PC-9 (cell line): ENCODE measurements around the gene EDEM1. TPM values are rescaled to one million over a fixed set of nuclear protein-coding genes. Genes with fewer than 3 reads are reported as not detected.

ENCODE experiments used
- BruUV-seq: library from RNA; stranded (reverse); fragments of 400-500 nt; replicated peaks from 2 replicates; lab custom pipeline; 2021; lab: Mats Ljungman, UMichigan
- CTCF ChIA-PET: fragments of 300-600 bp; sonication (Branson Sonifier 250); formaldehyde crosslinking; loops from one replicate; lab custom pipeline; 2022; ENCODE audit warnings: antibody characterized with exemption; lab: Charles Lee
- POLR2A ChIA-PET: fragments of 300-600 bp; sonication (Branson Sonifier 250); formaldehyde crosslinking; loops from one replicate; lab custom pipeline; 2022; ENCODE audit warnings: antibody characterized with exemption; ENCODE audit not compliant: unreplicated experiment; lab: Charles Lee
- DNase-seq, 2 experiments: peaks; one replicate each; pipeline versions ENCODE4 v3.0.0 to v3.0.0-alpha.2; 2015 to 2022; ENCODE audit warnings: mixed read lengths in 1 of 2
- H2AFZ ChIP-seq: fragments of 200-600 bp; sonication (generic); 2 replicates; pipeline ENCODE4 v1.8.1; 2017; ENCODE audit warnings: antibody characterized with exemption
- H3F3A ChIP-seq: fragments of 200-600 bp; sonication (generic); 2 replicates; pipeline ENCODE4 v1.8.1; 2017; ENCODE audit warnings: antibody characterized with exemption, mild to moderate bottlenecking, low read depth; ENCODE audit not compliant: insufficient read depth
- H3K27ac ChIP-seq: fragments of 200-600 bp; sonication (generic); 2 replicates; pipeline ENCODE4 v1.6.1; 2016; ENCODE audit warnings: mixed run types
- H3K27me3 ChIP-seq: fragments of 200-600 bp; sonication (generic); 2 replicates; pipeline ENCODE4 v1.6.1; 2016; ENCODE audit warnings: low read depth, mixed run types; ENCODE audit not compliant: insufficient read depth
- H3K36me3 ChIP-seq: fragments of 200-600 bp; sonication (generic); 2 replicates; pipeline ENCODE4 v1.6.1; 2016; ENCODE audit warnings: low read depth, mixed run types
- H3K4me1 ChIP-seq: fragments of 200-600 bp; sonication (generic); replicated peaks from 2 replicates; pipeline ENCODE4 v1.6.1; 2016; ENCODE audit warnings: mixed run types; ENCODE audit not compliant: insufficient read depth
- H3K4me2 ChIP-seq: fragments of 200-600 bp; sonication (generic); 2 replicates; pipeline ENCODE4 v1.6.1; 2017; ENCODE audit warnings: mixed run types
- H3K4me3 ChIP-seq: fragments of 200-600 bp; sonication (generic); 2 replicates; pipeline ENCODE4 v1.6.1; 2016; ENCODE audit warnings: mixed run types
- H3K79me2 ChIP-seq: fragments of 200-600 bp; sonication (generic); 2 replicates; pipeline ENCODE4 v1.6.1; 2017; ENCODE audit warnings: low read depth, mixed run types
- H3K9me2 ChIP-seq: fragments of 200-600 bp; sonication (generic); 2 replicates; pipeline ENCODE4 v1.8.1; 2017; ENCODE audit warnings: mild to moderate bottlenecking; ENCODE audit not compliant: insufficient read depth
- H3K9me3 ChIP-seq: fragments of 200-600 bp; sonication (generic); 2 replicates; pipeline ENCODE4 v1.8.1; 2016; ENCODE audit warnings: low read depth; ENCODE audit not compliant: insufficient read depth
- H4K20me1 ChIP-seq: fragments of 200-600 bp; sonication (generic); 2 replicates; pipeline ENCODE4 v1.8.1; 2017; ENCODE audit not compliant: insufficient read depth
- CTCF ChIP-seq: fragments of 200-600 bp; sonication (generic); conservative IDR thresholded peaks from 2 replicates; pipeline ENCODE4 v1.6.1; 2017; ENCODE audit warnings: mixed run types, antibody characterized with exemption, mild to moderate bottlenecking, moderate library complexity
- EZH2 ChIP-seq: fragments of 200-600 bp; sonication (generic); IDR thresholded peaks from 2 replicates; pipeline ENCODE4 v1.8.0; 2017; ENCODE audit warnings: antibody characterized with exemption, low read depth
- intact Hi-C: fragments of 100-400 bp; cut with micrococcal nuclease; formaldehyde crosslinking; loops from one replicate; pipeline ENCODE4 v1.10.0; 2022; ENCODE audit not compliant: unreplicated experiment
- total RNA-seq: library from RNA; stranded (reverse); gene quantifications from 2 replicates; pipeline ENCODE4 v1.2.3, GENCODE V29; 2021

EDEM1 gene
- total RNA-seq, 1 experiment from 2014 or later, result 55.9 TPM

- H3K9me2 ChIP-seq, result no peaks in the 10 kb centered on the region
- intact Hi-C loops, result loop anchor here (5.0 to 10.0 kb wide), 2 partner anchors 1562 to 1909 kb away; no protein-coding TSS in a partner anchor
- no peak overlapping the region for H2AFZ ChIP-seq
- H3K4me2 ChIP-seq, result no peak overlapping the region
- no peaks in the 10 kb centered on the region for H3K9me3 ChIP-seq
- H3K4me1 ChIP-seq, result no peaks in the 10 kb centered on the region
- H3K79me2 ChIP-seq, result no peaks in the 10 kb centered on the region
- TF ChIP-seq EZH2, result no peak
- BruUV-seq, result no TSS peak
- POLR2A ChIA-PET, result no interaction called here
- no peak overlapping the region for H3K27ac ChIP-seq
- CTCF ChIA-PET, result no interaction called here
- H3K36me3 ChIP-seq, result no peaks in the 10 kb centered on the region
- DNase-seq, result no peak
- H3F3A ChIP-seq, result no peaks in the 10 kb centered on the region
- no peaks in the 10 kb centered on the region for H3K27me3 ChIP-seq
- H3K4me3 ChIP-seq, result no peak overlapping the region
- H4K20me1 ChIP-seq, result no peaks in the 10 kb centered on the region
These were observed 45.5 kb downstream of the EDEM1 start for GRCh38 chr3:5233026-5233425.

- Histone ChIP-seq H3K4me3 (no peak overlapping the region), H3K36me3 (no peaks in the 10 kb centered on the region), H3K9me2 (no peaks in the 10 kb centered on the region), H3K27ac (no peak overlapping the region), H3K27me3 (no peaks in the 10 kb centered on the region), H2AFZ (no peak overlapping the region), H3F3A (no peaks in the 10 kb centered on the region), H3K9me3 (no peaks in the 10 kb centered on the region), H3K79me2 (no peaks in the 10 kb centered on the region), H3K4me1 (no peaks in the 10 kb centered on the region), H3K4me2 (no peak overlapping the region), H4K20me1 (no peaks in the 10 kb centered on the region)
- DNase-seq, result no peak
- intact Hi-C loops, result loop anchor here (10.0 kb wide), 1 partner anchor 1559 kb away; no protein-coding TSS in a partner anchor
- CTCF ChIA-PET, result no interaction called here
- POLR2A ChIA-PET, result no interaction called here
- TF ChIP-seq EZH2 (no peak), CTCF (no peak)
- BruUV-seq, result no TSS peak
These were observed 48.1 kb downstream of the EDEM1 start for GRCh38 chr3:5235655-5236054.

- Histone ChIP-seq H3K79me2 (no peaks in the 10 kb centered on the region), H3K27me3 (no peaks in the 10 kb centered on the region), H3K4me3 (no peak overlapping the region), H3F3A (no peaks in the 10 kb centered on the region), H4K20me1 (no peaks in the 10 kb centered on the region), H3K27ac (no peak overlapping the region), H3K9me2 (no peaks in the 10 kb centered on the region), H3K36me3 (no peaks in the 10 kb centered on the region), H3K9me3 (no peaks in the 10 kb centered on the region), H2AFZ (no peak overlapping the region), H3K4me1 (no peaks in the 10 kb centered on the region), H3K4me2 (no peak overlapping the region)
- no peak for DNase-seq
- CTCF ChIA-PET, result no interaction called here
- TF ChIP-seq EZH2 (no peak), CTCF (no peak)
- BruUV-seq, result no TSS peak
- intact Hi-C loops, result loop anchor here (10.0 kb wide), 1 partner anchor 1556 kb away; no protein-coding TSS in a partner anchor
- POLR2A ChIA-PET, result no interaction called here
These were observed 51.0 kb downstream of the EDEM1 start for GRCh38 chr3:5238545-5238944.

GRCh38 chr3:5239602-5240001 is 52.1 kb downstream of the EDEM1 start:
- DNase-seq, result no peak

More at GRCh38 chr3:5239602-5240001, 52.1 kb downstream of the EDEM1 start:
- no peaks in the 10 kb centered on the region for H3K79me2 ChIP-seq
- no peak overlapping the region for H3K4me2 ChIP-seq
- no peak overlapping the region for H3K4me3 ChIP-seq
- H2AFZ ChIP-seq, result no peak overlapping the region
- H3K27me3 ChIP-seq, result no peaks in the 10 kb centered on the region
- intact Hi-C loops, result loop anchor here (10.0 kb wide), 1 partner anchor 1555 kb away; no protein-coding TSS in a partner anchor
- ChIA-PET POLR2A (no interaction called here), CTCF (no interaction called here)
- no peaks in the 10 kb centered on the region for H3K4me1 ChIP-seq
- H3K9me2 ChIP-seq, result no peaks in the 10 kb centered on the region
- no TSS peak for BruUV-seq
- H3K27ac ChIP-seq, result no peak overlapping the region
- no peaks in the 10 kb centered on the region for H3K36me3 ChIP-seq
- TF ChIP-seq EZH2 (no peak), CTCF (no peak)
- H4K20me1 ChIP-seq, result no peaks in the 10 kb centered on the region
- no peaks in the 10 kb centered on the region for H3K9me3 ChIP-seq
- no peaks in the 10 kb centered on the region for H3F3A ChIP-seq
